Amniotic stem cell (primary cell): ENCODE data around the gene RER1.

Experiments
- DNase-seq: peaks from one replicate; lab custom pipeline; 2025; lab: John Stamatoyannopoulos, UW

The RER1 gene

DNA sequence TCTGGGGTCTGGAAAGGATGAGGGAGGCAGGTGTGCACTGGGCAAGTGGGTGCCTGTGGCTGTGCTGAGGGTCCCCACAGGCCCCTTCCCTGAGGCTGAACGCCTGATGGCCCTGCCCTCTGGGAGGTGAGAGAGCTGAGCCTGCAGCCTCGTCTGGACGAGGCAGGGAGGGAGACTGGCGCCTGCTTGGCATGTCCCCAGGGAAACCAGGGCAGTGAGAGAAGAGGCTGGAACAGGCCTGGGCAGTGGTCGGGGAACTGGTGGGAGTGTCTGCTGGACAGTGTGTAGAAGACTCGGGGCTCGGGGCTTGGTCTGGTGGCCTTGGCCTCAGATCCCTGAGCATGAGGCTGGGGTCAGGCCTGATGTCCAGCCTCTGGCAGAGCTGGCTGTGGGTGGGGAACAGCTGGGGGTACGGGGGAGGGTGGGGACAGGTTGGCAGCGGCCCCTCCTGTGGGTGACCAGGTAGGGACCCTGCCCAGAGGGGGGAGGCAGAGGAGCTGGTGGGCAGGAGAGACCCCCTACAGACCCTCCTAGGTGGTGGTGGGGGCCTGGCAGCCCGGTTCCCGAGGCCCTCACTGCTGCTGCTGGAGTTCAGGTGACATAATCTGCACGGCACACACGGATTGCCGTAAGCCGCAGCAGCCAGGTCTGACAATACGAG, 53.7 kb downstream of the RER1 start:
- DNase-seq, result no peak

DNA sequence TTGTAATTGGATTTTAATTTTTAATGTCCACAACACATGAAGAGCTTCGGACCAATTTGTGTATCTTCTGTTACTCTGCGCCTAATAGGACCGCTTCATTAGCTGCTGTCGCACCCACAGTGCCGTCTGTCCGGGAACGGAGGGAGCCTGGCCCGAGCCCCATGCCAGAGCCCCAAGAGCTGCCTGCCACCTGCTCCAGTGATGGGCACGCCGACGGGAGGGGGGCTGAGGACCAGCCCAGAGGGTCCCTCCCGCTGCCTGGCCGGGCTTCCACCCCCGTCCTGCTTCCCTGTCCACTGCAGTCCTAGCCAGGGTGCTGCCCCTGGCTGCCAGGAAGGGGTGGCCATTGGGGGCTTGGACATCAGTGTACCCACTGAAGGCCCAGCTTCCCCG, 54.2 kb downstream of the RER1 start:
- no peak for DNase-seq

DNA sequence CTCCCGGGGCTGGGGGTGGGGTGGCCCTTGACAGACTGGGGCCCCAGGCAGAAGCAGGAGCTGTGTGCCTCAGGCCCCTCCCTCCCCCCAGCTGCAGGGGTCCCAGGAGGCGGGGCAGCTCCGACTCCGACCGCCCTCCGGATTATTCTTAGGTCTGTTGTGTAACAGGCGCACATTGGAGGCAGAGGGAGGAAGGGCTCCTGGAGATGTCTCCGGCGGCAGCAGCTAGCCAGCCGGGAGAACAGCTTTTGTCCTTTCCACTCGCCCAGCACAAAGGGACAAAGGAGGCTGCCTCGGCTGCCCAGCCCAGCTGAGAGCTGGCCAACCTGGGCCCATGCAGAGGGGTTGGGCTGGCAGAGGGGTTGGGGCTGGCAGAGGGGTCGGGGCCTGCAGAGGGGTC, 54.8 kb downstream of the RER1 start:
- no peak for DNase-seq

DNA sequence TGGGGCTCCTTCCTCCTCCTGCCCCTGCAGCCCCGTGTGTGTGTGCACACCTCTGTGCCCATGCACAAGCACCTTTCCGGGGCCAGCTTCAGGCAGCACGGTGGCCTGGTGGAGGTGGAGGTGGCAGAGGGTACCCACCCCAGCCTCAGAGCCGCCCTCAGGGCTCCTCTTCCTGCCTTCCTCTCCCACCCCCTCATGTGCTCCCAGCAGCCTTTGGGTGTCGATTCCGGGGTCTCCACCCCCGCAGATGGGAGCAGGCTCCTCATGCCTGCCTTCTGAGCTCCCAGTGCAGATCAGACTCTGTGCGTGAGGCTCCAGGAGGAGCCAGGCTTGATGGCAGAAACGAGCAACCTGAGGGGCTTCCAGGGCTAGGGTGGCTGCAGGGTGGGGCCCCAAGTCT, 55.2 kb downstream of the RER1 start:
- no peak for DNase-seq

DNA sequence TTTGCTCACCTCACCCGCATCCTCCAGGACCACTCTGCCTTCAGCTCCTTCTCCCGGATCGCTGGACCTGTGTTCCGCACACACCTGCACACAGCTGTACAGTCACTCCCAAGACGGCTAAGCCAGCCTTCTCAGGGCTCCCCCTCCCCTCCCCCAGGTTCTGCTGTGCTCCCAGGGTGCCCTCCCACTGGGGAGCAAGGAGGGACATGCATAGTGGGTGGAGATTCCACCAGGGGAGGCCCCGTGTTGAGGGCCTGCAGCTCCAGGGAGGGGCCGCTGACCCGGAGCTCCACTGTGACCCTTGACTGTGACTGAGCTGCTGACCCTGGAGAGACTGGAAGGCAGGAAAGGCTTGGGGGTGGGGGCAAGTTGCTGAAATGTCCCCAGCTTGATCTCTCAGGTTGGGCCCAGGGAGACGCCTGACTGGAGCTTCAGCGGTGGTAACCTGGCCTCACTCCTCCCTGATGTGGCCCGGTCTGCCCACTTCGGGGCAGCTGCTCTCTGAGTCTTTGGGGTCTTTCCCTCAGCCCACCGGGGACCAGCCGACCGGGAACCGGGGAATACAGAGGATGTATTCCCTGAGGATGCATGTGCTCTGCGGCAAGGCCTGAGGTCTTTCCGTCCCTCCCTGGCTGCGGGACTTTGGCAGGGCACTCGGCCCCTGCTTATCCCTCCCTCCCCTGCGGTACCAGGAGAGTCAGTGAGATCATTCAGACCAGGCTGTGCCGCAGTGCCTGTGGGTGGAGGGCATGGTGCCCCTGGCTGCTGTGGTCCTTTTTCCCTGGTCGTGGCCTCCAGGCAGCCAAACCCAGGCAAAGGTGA, 55.8 kb downstream of the RER1 start:
- no peak for DNase-seq

DNA sequence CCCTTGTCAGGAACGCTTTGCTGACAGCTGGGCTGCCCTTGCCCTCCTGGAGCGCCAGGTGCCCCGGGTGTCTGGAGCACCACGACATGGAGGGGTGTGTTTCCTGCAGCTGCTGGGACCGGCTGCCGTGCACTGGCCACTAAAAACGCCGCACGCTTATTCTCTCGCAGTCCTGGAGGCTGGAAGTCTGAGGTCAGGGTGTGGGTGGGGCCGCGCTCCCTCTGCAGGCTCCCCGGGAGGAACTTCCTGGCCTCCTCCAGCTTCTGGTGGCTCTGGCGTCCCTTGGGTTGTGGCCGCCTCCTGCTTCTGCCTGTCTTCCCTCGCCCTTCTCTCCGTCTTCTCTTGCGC, 56.4 kb downstream of the RER1 start:
- DNase-seq, result no peak

DNA sequence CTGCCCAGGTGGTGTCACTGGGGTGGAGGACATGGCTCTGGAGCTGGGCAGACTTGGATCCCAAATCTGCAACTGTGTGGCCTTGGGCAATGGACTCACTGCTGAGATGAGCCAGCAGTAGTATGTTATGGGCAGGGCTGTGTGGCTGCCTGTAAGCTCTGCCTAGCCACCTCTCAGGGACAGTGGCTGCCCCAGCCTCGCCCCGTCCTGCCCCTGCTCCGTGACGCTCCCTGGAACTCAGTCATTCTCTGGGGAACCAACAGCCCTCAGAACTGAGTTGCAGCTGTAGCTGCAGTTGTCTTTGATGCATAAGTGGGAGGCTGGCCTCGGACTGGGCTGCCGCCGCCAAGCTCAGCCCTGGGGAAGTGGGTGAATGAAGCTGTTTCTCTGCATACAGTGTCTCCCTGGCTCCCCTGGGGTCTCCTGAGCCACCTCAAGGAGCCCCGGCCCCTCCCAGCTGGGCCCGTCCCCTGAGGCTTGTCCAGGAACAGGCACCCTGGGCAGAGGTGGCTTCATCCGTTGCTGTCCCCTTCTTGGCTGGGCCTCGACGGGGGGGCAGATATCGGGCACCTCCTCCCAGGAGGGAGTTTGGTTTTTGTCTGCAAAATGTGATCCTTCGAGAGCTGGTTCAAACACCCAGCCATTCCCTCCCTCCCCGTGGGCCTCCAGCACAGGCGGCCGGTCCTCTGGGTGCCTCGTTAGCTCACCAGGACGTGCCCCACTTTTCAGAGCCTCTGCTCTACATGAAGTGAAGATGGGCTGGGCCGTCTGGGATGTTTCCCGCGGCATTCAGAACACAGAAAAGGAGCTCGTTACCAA, 58.2 kb downstream of the RER1 start:
- DNase-seq, result no peak

DNA sequence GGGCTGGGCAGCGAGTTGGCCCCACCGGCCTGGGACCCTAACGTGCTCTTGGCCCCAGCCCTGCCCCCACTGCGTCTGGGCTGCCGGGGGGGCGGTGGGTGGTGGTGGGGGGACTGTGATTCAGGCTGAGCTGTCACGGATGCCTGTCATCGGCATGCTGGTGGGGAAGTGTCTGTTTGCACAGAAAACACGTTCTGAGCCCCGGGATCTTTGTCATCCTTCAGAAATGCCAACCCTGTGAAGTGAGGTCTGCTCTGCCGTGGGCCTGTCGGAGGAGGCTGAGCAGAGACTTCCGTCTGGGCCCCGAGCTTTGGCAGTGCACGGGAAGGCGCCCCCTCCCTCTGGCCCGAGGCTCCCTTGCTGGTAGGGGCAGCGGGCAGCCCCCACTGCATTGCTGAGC, 60.1 kb downstream of the RER1 start:
- DNase-seq, result peak; percentile 93

DNA sequence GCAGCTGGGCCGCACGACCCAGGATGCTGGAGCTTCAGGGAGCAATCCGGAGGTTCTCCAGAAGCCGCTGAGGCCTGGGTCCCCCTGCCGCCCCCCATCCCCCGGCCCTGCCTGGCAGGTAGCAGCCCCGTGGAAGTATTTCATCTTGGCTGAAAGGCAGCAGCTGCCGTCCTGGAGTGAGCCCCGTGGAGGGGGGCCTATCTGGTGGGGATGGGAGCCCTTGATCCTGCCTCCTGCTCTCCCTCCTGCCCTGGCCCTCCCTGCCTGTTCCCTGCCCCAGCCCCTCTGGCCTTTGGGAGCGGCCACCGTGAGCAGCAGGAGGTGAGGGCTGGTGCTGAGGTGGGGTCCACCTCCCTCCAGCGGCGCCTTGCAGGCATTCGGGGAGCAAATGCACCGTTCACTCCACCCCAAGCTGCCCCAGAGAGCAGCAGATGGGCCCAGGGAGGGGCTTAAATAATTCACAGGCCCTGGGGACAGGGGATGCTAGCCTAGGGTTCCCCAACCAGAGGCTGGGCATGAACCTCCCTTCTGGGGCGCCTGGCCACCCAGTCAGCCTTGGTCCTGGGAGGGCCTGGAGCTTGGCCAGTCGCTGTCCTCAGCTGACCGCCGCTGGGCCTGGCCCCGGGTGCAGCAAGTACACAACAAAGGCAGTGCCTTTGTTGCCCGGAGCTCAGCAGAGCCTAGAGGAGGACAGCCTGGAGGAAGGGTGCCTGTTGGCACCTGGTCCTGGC, 60.7 kb downstream of the RER1 start:
- no peak for DNase-seq

DNA sequence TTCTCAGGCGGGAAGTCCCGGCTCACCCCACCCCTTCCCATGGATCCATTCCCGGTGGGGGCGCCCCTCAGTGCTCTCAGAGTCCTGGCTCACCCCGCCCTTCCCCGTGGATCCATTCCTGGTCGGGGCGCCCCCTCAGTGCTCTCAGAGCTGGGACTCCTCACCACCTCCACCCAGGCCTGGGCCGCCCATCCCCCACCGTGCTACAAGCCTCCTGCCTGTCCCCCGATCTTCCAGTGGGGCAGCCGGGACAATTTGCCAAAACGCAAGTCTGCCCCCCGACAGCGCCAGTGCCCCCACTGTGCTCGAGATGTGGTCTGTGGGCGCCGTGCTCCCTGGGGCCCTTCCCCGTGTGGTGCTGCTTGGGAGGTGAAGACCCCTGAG, 61.3 kb downstream of the RER1 start:
- DNase-seq, result no peak

DNA sequence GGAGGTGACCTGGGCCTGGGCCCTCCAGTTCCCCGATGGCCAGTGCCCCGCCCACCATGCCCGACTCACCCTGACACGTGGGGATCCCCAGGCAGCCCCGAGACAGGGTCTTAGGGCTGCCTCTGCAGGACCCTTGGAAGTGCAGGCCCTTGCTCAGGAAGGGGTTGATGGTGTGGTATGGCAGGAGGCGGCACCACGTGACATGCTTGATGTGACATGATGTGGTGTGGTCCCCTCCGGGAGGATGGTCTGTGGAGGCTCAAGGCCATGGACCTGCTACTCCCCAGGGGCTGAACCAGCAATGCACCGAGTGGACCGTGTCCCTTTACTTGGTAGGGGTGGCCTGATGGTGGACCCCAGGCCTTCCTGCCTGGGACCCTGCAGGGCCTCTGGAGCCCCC, 62.6 kb downstream of the RER1 start:
- DNase-seq, result no peak
